A549 (cell line): ENCODE results near the gene PPP2R3A. TPM values are rescaled to one million over a fixed set of nuclear protein-coding genes. Genes with fewer than 3 reads are reported as not detected.

ENCODE experiments used
- ATAC-seq, 2 experiments: fragments of 200-7000 bp in 1 of 2; fragments of >200 bp in 1 of 2; cut with Nextera tagmentation in 1 of 2; cut with Tn5 transposase in 1 of 2; 3 replicates each; pipeline versions ENCODE4 v1.8.0 to v1.9.1; 2018 to 2020; ENCODE audit warnings: mild to moderate bottlenecking in 1 of 2, moderate library complexity in 1 of 2
- CTCF ChIA-PET: fragments of 300-600 bp; sonication (Branson Sonifier 250); formaldehyde crosslinking; extraction: SDS; loops from one replicate; lab custom pipeline; 2021; ENCODE audit warnings: antibody characterized with exemption, inconsistent platforms; lab: Yijun Ruan, JAX
- POLR2A ChIA-PET: fragments of 350-600 bp; formaldehyde crosslinking; extraction: SDS; loops from one replicate; lab custom pipeline; 2021; ENCODE audit warnings: antibody characterized with exemption, inconsistent platforms; lab: Yijun Ruan, JAX
- DNase-seq, 2 experiments: peaks; one replicate each; pipeline versions ENCODE4 v3.0.0 to v3.0.0-alpha.2; 2011 to 2016; ENCODE audit warnings: low read depth in 1 of 2, low spot score in 1 of 2
- FAIRE-seq: peaks from 2 replicates; lab custom pipeline; 2011; peaks lifted over from hg19 to GRCh38; lab: Jason Lieb, UNC
- H3K27ac ChIP-seq, 2 experiments: fragments of >200 bp; sonication (Bioruptor Twin); formaldehyde crosslinking; 3 replicates each; pipeline ENCODE4 v1.5.1; 2016 to 2017
- H3K4me1 ChIP-seq: fragments of >200 bp; sonication (Bioruptor Twin); formaldehyde crosslinking; 3 replicates; pipeline ENCODE4 v1.6.1; 2016
- H3K4me2 ChIP-seq: fragments of >200 bp; sonication (Bioruptor Twin); formaldehyde crosslinking; 3 replicates; pipeline ENCODE4 v1.6.1; 2016
- H3K4me3 ChIP-seq: fragments of >200 bp; sonication (Bioruptor Twin); formaldehyde crosslinking; 3 replicates; pipeline ENCODE4 v1.5.1; 2016
- H3K9me3 ChIP-seq: fragments of >200 bp; sonication (Bioruptor Twin); formaldehyde crosslinking; 3 replicates; pipeline ENCODE4 v1.6.1; 2016
- CBX2 ChIP-seq: fragments of 200-600 bp; sonication (generic); IDR thresholded peaks from 2 replicates; pipeline ENCODE4 v1.6.1; 2016; ENCODE audit warnings: low read depth, mild to moderate bottlenecking, borderline replicate concordance
- JUN ChIP-seq, 2 experiments: fragments of >200 bp; sonication (Bioruptor Twin); formaldehyde crosslinking; IDR thresholded peaks; 2 replicates in 1 of 2; 3 replicates in 1 of 2; pipeline ENCODE4 v1.6.1; 2016 to 2017
- KDM1A ChIP-seq: fragments of 200-600 bp; sonication (generic); IDR thresholded peaks from 2 replicates; pipeline ENCODE4 v1.6.1; 2016; ENCODE audit warnings: low read depth, mild to moderate bottlenecking
- MAX ChIP-seq: IDR thresholded peaks from 2 replicates; pipeline ENCODE4 v1.6.1; 2012
- NR3C1 ChIP-seq: fragments of >200 bp; sonication (Bioruptor Twin); formaldehyde crosslinking; IDR thresholded peaks from 3 replicates; pipeline ENCODE4 v1.6.1; 2017
- PBX3 ChIP-seq: IDR thresholded peaks from 2 replicates; pipeline ENCODE4 v1.6.1; 2012
- RCOR1 ChIP-seq: fragments of 150-350 bp; IDR thresholded peaks from 2 replicates; pipeline ENCODE4 v1.6.1; 2014; ENCODE audit warnings: antibody characterized with exemption, low read length, low read depth
- SMC3 ChIP-seq: fragments of >200 bp; sonication (Bioruptor Twin); formaldehyde crosslinking; IDR thresholded peaks from 3 replicates; pipeline ENCODE4 v1.6.1; 2018; ENCODE audit warnings: inconsistent platforms
- TFCP2L1 ChIP-seq: fragments of 250-450 bp; sonication (Bioruptor Pico); IDR thresholded peaks from 2 replicates; pipeline ENCODE4 v1.5.0; 2021; ENCODE audit warnings: mild to moderate bottlenecking
- USF2 ChIP-seq: fragments of 450-650 bp; IDR thresholded peaks from 2 replicates; pipeline ENCODE4 v1.6.1; 2014; ENCODE audit warnings: antibody characterized with exemption
- ZNF302 ChIP-seq: fragments of 250-450 bp; sonication (Bioruptor Pico); IDR thresholded peaks from 2 replicates; pipeline ENCODE4 v1.9.0; 2021; ENCODE audit warnings: inconsistent platforms, mild to moderate bottlenecking, moderate library complexity
- WGBS: methylation state at CpG from one replicate; pipeline ENCODE4 v1.1.6; 2017; ENCODE audit errors: missing lambda C conversion rate; 5-methylcytosine and 5-hydroxymethylcytosine counted together
- polyA plus RNA-seq, 4 experiments: library from polyadenylated mRNA; depleted of rRNA in 3 of 4; stranded (reverse); fragments of >200 nt; fragmentation: RNase III in 1 of 4; extraction: RNeasy Plus Mini Kit Qiagen cat#74134 plus additional on column Dnase treatment in 1 of 4; gene quantifications; 2 replicates in 3 of 4; 3 replicates in 1 of 4; pipeline ENCODE4 v1.2.3, GENCODE V29; 2011 to 2017
- small RNA-seq, 6 experiments: library from RNA; depleted of rRNA; stranded (forward); fragments of <200 nt; gene quantifications; one replicate each; pipeline ENCODE3, GENCODE V24; 2012

PPP2R3A gene
- polyA plus RNA-seq, 2 of the 4 experiments (the other 2 are of a cell fraction), result 1.9 to 3.2 TPM

- TF ChIP-seq MAX (peak; percentile 99), USF2 (peak; percentile 66), SMC3 (0 out of 3 replicates have a peak, but pooled peaks have one; percentile 18), NR3C1 (no peak), TFCP2L1 (CRISPR knock-in tag) (no peak)
Measured at GRCh38 chr3:136196401-136197158, 231.1 kb downstream of the PPP2R3A start (continued).

- H3K4me2 ChIP-seq, result peak overlapping the region; percentile 90
- TF ChIP-seq JUN (IDR thresholded peaks at IDR 0.05) (no peak), USF2 (no peak), KDM1A (no peak), ZNF302 (no peak), CBX2 (no peak), RCOR1 (no peak), PBX3 (no peak)
- CTCF ChIA-PET, result interaction anchor here (0.7 to 0.8 kb wide), 2 partner anchors 14 to 26 kb away, joined by 3 read pairs; no protein-coding TSS in a partner anchor
- 26% methylated on average over 15 of the region's 15 CpGs for WGBS
- peaks cover 7% of the 10 kb centered on the region for H3K4me1 ChIP-seq
- POLR2A ChIA-PET, result interaction anchor here (0.6 to 1.9 kb wide), 5 partner anchors 10 to 194 kb away, joined by 3 to 10 read pairs (median 4); no protein-coding TSS in a partner anchor
- FAIRE-seq (no peak), DNase-seq (no peak), ATAC-seq (no peak)
- peaks cover 5% of the 10 kb centered on the region; the same call in 1 of the 3 replicates for H3K9me3 ChIP-seq
- peak overlapping the region; percentile 82 for H3K4me3 ChIP-seq
- H3K27ac ChIP-seq, result peak overlapping the region; percentile 97 to 99
Measured at GRCh38 chr3:136197159-136197793, 231.7 kb downstream of the PPP2R3A start.

Small RNAs within 50 kb of the gene (small RNA-seq; reads per million reads assigned to genes)
- gene AC092989.1, result 0 reads per million in 6 experiments

Other genes starting within 250 kb of the PPP2R3A start
- 8.4 and 9.9 TPM in 2 replicates for gene MSL2, start 230.6 kb downstream of the PPP2R3A start, polyA plus RNA-seq (2011; rRNA removed)
- gene MSL2, start 230.6 kb downstream of the PPP2R3A start, polyA plus RNA-seq (2017; fragmentation: RNase III; extraction: RNeasy Plus Mini Kit Qiagen cat#74134 plus additional on column Dnase treatment), result 9.4 to 10.2 TPM (median 10.1 TPM) in 3 replicates